Endodermal cell (in vitro differentiated cells): ENCODE measurements around the gene TMEM245. TPM values are rescaled to one million over a fixed set of nuclear protein-coding genes. Genes with fewer than 3 reads are reported as not detected.
A peak's percentile ranks its signal among the peaks of the same experiment; 100 is the strongest.

Experiments used
- DNase-seq: peaks from one replicate; pipeline ENCODE4 v3.0.0-alpha.2; 2017
- H3K27ac ChIP-seq: 2 replicates; pipeline ENCODE4 v1.5.1; 2013; ENCODE audit warnings: mild to moderate bottlenecking, low read depth, low read length, moderate library complexity
- H3K27me3 ChIP-seq: 2 replicates; pipeline ENCODE4 v1.6.1; 2013; ENCODE audit warnings: mild to moderate bottlenecking, low read length, moderate library complexity; ENCODE audit not compliant: insufficient read depth, control insufficient read depth, poor library complexity, severe bottlenecking
- H3K36me3 ChIP-seq: 2 replicates; pipeline ENCODE4 v1.7.0; 2013; ENCODE audit warnings: mild to moderate bottlenecking, low read length, moderate library complexity; ENCODE audit not compliant: control insufficient read depth, insufficient read depth
- H3K4me1 ChIP-seq: one replicate; pipeline ENCODE4 v1.7.0; 2013; ENCODE audit warnings: low read length; ENCODE audit not compliant: control insufficient read depth, insufficient read depth
- H3K4me3 ChIP-seq: 2 replicates; pipeline ENCODE4 v1.5.1; 2013; ENCODE audit warnings: mild to moderate bottlenecking, low read length, moderate library complexity
- H3K9ac ChIP-seq: 2 replicates; pipeline ENCODE4 v1.6.1; 2013; ENCODE audit warnings: mild to moderate bottlenecking, low read length, moderate library complexity; ENCODE audit not compliant: poor library complexity, severe bottlenecking; ENCODE audit errors: extremely low read depth
- H3K9me3 ChIP-seq: 2 replicates; pipeline ENCODE4 v1.6.1; 2013; ENCODE audit warnings: mild to moderate bottlenecking, low read length, moderate library complexity; ENCODE audit not compliant: control insufficient read depth
- H3K27ac Mint-ChIP-seq: 2 replicates; pipeline ENCODE4 v1.8.0; 2020; ENCODE audit warnings: mixed read lengths
- H3K27me3 Mint-ChIP-seq: 2 replicates; pipeline ENCODE4 v1.8.0; 2021; ENCODE audit warnings: mild to moderate bottlenecking, mixed read lengths; ENCODE audit not compliant: insufficient read depth
- H3K36me3 Mint-ChIP-seq: 2 replicates; pipeline ENCODE4 v1.8.0; 2020; ENCODE audit warnings: low read depth, mixed read lengths
- H3K4me1 Mint-ChIP-seq: 2 replicates; pipeline ENCODE4 v1.8.0; 2020; ENCODE audit warnings: mixed read lengths
- H3K4me3 Mint-ChIP-seq: 2 replicates; pipeline ENCODE4 v1.8.0; 2020; ENCODE audit warnings: mild to moderate bottlenecking, moderate library complexity, mixed read lengths
- H3K9me3 Mint-ChIP-seq: 2 replicates; pipeline ENCODE4 v1.8.0; 2020; ENCODE audit warnings: mild to moderate bottlenecking, mixed read lengths
- CTCF ChIP-seq: fragments of 200-600 bp; sonication (generic); conservative IDR thresholded peaks from 2 replicates; pipeline ENCODE4 v1.5.0; 2021; ENCODE audit warnings: antibody characterized with exemption, mild to moderate bottlenecking
- WGBS, 2 experiments: methylation state at CpG; one replicate each; pipeline versions ENCODE4 v1.1.5 to v1.1.7; 2013; ENCODE audit warnings: missing lambda C conversion rate in 2 of 2, mixed read lengths in 1 of 2; ENCODE audit not compliant: insufficient coverage in 1 of 2, insufficient read length in 1 of 2; 5-methylcytosine and 5-hydroxymethylcytosine counted together
- total RNA-seq, 2 donors: library from RNA; stranded (reverse); fragmentation: NEBNext Ultra II Directional in 1 of 2; extraction: Animal tissue kit (Norgen Biotek cat#: 25700) in 1 of 2; gene quantifications; 2 replicates in 1 of 2; 3 replicates in 1 of 2; pipeline ENCODE4 v1.2.1, GENCODE V29; 2021

Gene TMEM245
- total RNA-seq, 2 donors from 2014 or later: 42.8 to 55.0 TPM

- DNase-seq: no peak
- Histone ChIP-seq H3K9me3 (peaks cover 5% of the 10 kb centered on the region), H3K4me1 (no peaks in the 10 kb centered on the region), H3K27me3 (no peaks in the 10 kb centered on the region), H3K9ac (no peak overlapping the region), H3K4me3 (no peak overlapping the region), H3K27ac (no peak overlapping the region), H3K36me3 (peaks cover 28% of the 10 kb centered on the region)
- WGBS, 2 experiments: 90% methylated on average over 4 of the region's 4 CpGs; no CpG with 5 or more reads in 1 of the 2 experiments
- Mint-ChIP-seq H3K4me3 (no peak overlapping the region), H3K36me3 (peaks cover 18% of the 10 kb centered on the region), H3K4me1 (peaks cover 48% of the 10 kb centered on the region), H3K27ac (peak overlapping the region; percentile 36), H3K9me3 (no peaks in the 10 kb centered on the region), H3K27me3 (no peaks in the 10 kb centered on the region)
- peak; percentile 56 for TF ChIP-seq CTCF
Observed at GRCh38 chr9:109098171-109098959, 21.4 kb downstream of the TMEM245 start.

GRCh38 chr9:109097146-109097545, 22.6 kb downstream of the TMEM245 start:
- H3K36me3 ChIP-seq: peaks cover 31% of the 10 kb centered on the region
- no peak for TF ChIP-seq CTCF
- H3K27me3 ChIP-seq: no peaks in the 10 kb centered on the region
- no peaks in the 10 kb centered on the region for H3K9me3 ChIP-seq
- H3K36me3 Mint-ChIP-seq: peaks cover 19% of the 10 kb centered on the region
- no peak overlapping the region for H3K4me3 Mint-ChIP-seq
- no peaks in the 10 kb centered on the region for H3K27me3 Mint-ChIP-seq
- whole genome bisulfite sequencing, 2 experiments: 98 to 100% methylated on average over 3 to 4 of the region's 4 CpGs
- H3K4me1 Mint-ChIP-seq: peaks cover 42% of the 10 kb centered on the region
- no peak overlapping the region for H3K9ac ChIP-seq
- DNase-seq: no peak
- H3K9me3 Mint-ChIP-seq: no peaks in the 10 kb centered on the region
- H3K27ac Mint-ChIP-seq: peak overlapping the region; percentile 12
- H3K4me3 ChIP-seq: no peak overlapping the region
- H3K27ac ChIP-seq: no peak overlapping the region
- no peaks in the 10 kb centered on the region for H3K4me1 ChIP-seq

- Mint-ChIP-seq H3K4me1 (peaks cover 28% of the 10 kb centered on the region), H3K36me3 (peaks cover 32% of the 10 kb centered on the region), H3K27ac (no peak overlapping the region), H3K4me3 (no peak overlapping the region), H3K9me3 (no peaks in the 10 kb centered on the region), H3K27me3 (no peaks in the 10 kb centered on the region)
- H3K27me3 ChIP-seq: no peaks in the 10 kb centered on the region
- no peak overlapping the region for H3K9ac ChIP-seq
- no peak for TF ChIP-seq CTCF
- H3K4me1 ChIP-seq: no peaks in the 10 kb centered on the region
- H3K27ac ChIP-seq: no peak overlapping the region
- peaks cover 46% of the 10 kb centered on the region for H3K36me3 ChIP-seq
- no peaks in the 10 kb centered on the region for H3K9me3 ChIP-seq
- WGBS, 2 experiments: 93 to 97% methylated on average over 2 to 3 of the region's 3 CpGs
- H3K4me3 ChIP-seq: no peak overlapping the region
- no peak for DNase-seq
Observed at GRCh38 chr9:109095321-109095720, 24.4 kb downstream of the TMEM245 start.
